H1 (cell line): ENCODE measurements around the gene PCBP4. TPM values are rescaled to one million over a fixed set of nuclear protein-coding genes. Genes with fewer than 3 reads are reported as not detected.

Source experiments
- E2F6 ChIP-seq: IDR thresholded peaks from 2 replicates; pipeline ENCODE4 v1.6.1; 2012; ENCODE audit warnings: inconsistent platforms
- EGR1 ChIP-seq: IDR thresholded peaks from 2 replicates; pipeline ENCODE4 v1.6.1; 2011; ENCODE audit warnings: low read depth, low read length, borderline replicate concordance
- RBBP5 ChIP-seq: IDR thresholded peaks from 2 replicates; pipeline ENCODE4 v1.7.1; 2012; ENCODE audit warnings: low read depth, mild to moderate bottlenecking, inconsistent platforms, low read length, moderate library complexity, borderline replicate concordance
- SAP30 ChIP-seq: fragments of 300-600 bp; sonication (generic); IDR thresholded peaks from 2 replicates; pipeline ENCODE4 v1.7.1; 2012; ENCODE audit warnings: low read length, moderate library complexity, mild to moderate bottlenecking, inconsistent platforms; ENCODE audit not compliant: insufficient read depth, insufficient replicate concordance
- polyA plus RNA-seq, 7 experiments: library from polyadenylated mRNA; depleted of rRNA in 3 of 7; stranded (reverse) in 5 of 7; unstranded in 2 of 7; fragments of >200 nt in 5 of 7; fragments of 200-250 nt in 2 of 7; gene quantifications; 1 replicate in 5 of 7; 2 replicates in 1 of 7; 4 replicates in 1 of 7; pipeline versions ENCODE4 v1.2.1 to v1.2.3, GENCODE V29; 2011 to 2013; ENCODE audit warnings: missing spikeins in 2 of 7, mixed read lengths in 2 of 7
- total RNA-seq: library from RNA; stranded (reverse); fragmentation: NEBNext Ultra II Directional; extraction: Animal tissue kit (Norgen Biotek cat#: 25700); gene quantifications from 2 replicates; pipeline ENCODE4 v1.2.1, GENCODE V29; 2021

The PCBP4 gene
- total and polyA plus RNA-seq, 2 of the 8 experiments (the other 6 are each of a cell fraction or from before 2014, with no cell fraction given), result 16.4 to 34.1 TPM

- TF ChIP-seq E2F6, result no peak
- no peak for TF ChIP-seq SAP30
- no peak for TF ChIP-seq EGR1
- TF ChIP-seq RBBP5, result no peak
Measured at GRCh38 chr3:52007291-52007690, 40.0 kb upstream of the PCBP4 start (continued).
